Measurements from ENCODE around the gene OTUD3.
"Not testable (repeated sequence)": the region's sequence is repeated elsewhere in the genome, so short reads cannot be mapped to it uniquely, and the experiment has no call there.

OTUD3 gene

GRCh38 chr1:19921310-19921709 is 39.1 kb downstream of the OTUD3 start:
- DNase-seq = no peak

GRCh38 chr1:19922015-19922688 is 40.0 kb downstream of the OTUD3 start:
- DNase-seq = no peak

- no peak for DNase-seq
Measured at GRCh38 chr1:19923137-19923952, 41.1 kb downstream of the OTUD3 start, which contains the start of gene PLA2G2E. TSS of gene PLA2G2E (minus strand) at chr1:19923617. CDS start at chr1:19923559, 58 bp downstream.

- no peak for DNase-seq
Measured at GRCh38 chr1:19923953-19924346, 41.8 kb downstream of the OTUD3 start.

- no peak for DNase-seq
Measured at GRCh38 chr1:19925342-19926070, 43.3 kb downstream of the OTUD3 start.

GRCh38 chr1:19926296-19927129 is 44.3 kb downstream of the OTUD3 start:
- DNase-seq = no peak

- DNase-seq = not testable (repeated sequence)
Measured at GRCh38 chr1:19927130-19927421, 44.9 kb downstream of the OTUD3 start.

- no peak for DNase-seq
Measured at GRCh38 chr1:19932866-19933265, 50.7 kb downstream of the OTUD3 start.

GRCh38 chr1:19934336-19934735 is 52.1 kb downstream of the OTUD3 start:
- DNase-seq = no peak

GRCh38 chr1:19936061-19936750 is 54.0 kb downstream of the OTUD3 start:
- no peak for DNase-seq

GRCh38 chr1:19938472-19938871 is 56.3 kb downstream of the OTUD3 start:
- no peak for DNase-seq

- DNase-seq = no peak
Measured at GRCh38 chr1:19940486-19941205, 58.5 kb downstream of the OTUD3 start.

- DNase-seq = no peak
Measured at GRCh38 chr1:19941206-19941568, 59.0 kb downstream of the OTUD3 start.

- no peak for DNase-seq
Measured at GRCh38 chr1:19942088-19942487, 59.9 kb downstream of the OTUD3 start.

- no peak for DNase-seq
Measured at GRCh38 chr1:19942657-19943056, 60.5 kb downstream of the OTUD3 start.

- DNase-seq = no peak
Measured at GRCh38 chr1:19945914-19946313, 63.7 kb downstream of the OTUD3 start.

- no peak for DNase-seq
Measured at GRCh38 chr1:19946331-19946751, 64.1 kb downstream of the OTUD3 start.

GRCh38 chr1:19946971-19947370 is 64.8 kb downstream of the OTUD3 start:
- no peak for DNase-seq

- peak; percentile 75 for DNase-seq
Measured at GRCh38 chr1:19949016-19949415, 66.8 kb downstream of the OTUD3 start.

- DNase-seq = no peak
Measured at GRCh38 chr1:19954059-19954458, 71.9 kb downstream of the OTUD3 start.

GRCh38 chr1:19955534-19956170 is 73.5 kb downstream of the OTUD3 start:
- DNase-seq = no peak
